H1 (cell line): ENCODE results near the gene RS1.

ENCODE experiments used
- BRCA1 ChIP-seq: IDR thresholded peaks from 2 replicates; pipeline ENCODE4 v1.6.1; 2012; ENCODE audit warnings: low read depth, low read length, improper control_type of control experiment
- EZH2 ChIP-seq: fragments of 200-600 bp; sonication (generic); IDR thresholded peaks from 2 replicates; pipeline ENCODE4 v1.7.1; 2012; ENCODE audit warnings: low read depth, mild to moderate bottlenecking, moderate library complexity, low read length, inconsistent platforms; ENCODE audit not compliant: severe bottlenecking
- FOSL1 ChIP-seq: IDR thresholded peaks from 2 replicates; pipeline ENCODE4 v1.6.1; 2011; ENCODE audit warnings: mild to moderate bottlenecking, low read depth, low read length, moderate library complexity; ENCODE audit not compliant: insufficient read depth
- GABPA ChIP-seq: IDR thresholded peaks from 2 replicates; pipeline ENCODE4 v1.6.1; 2011; ENCODE audit warnings: mild to moderate bottlenecking, low read length, moderate library complexity, borderline replicate concordance; ENCODE audit not compliant: insufficient read depth
- KDM1A ChIP-seq: fragments of 200-600, 300-600 bp; sonication (generic); IDR thresholded peaks from 2 replicates; pipeline ENCODE4 v1.7.1; 2016; ENCODE audit warnings: mild to moderate bottlenecking, low read length, borderline replicate concordance
- NRF1 ChIP-seq: IDR thresholded peaks from 2 replicates; pipeline ENCODE4 v1.6.1; 2011; ENCODE audit warnings: mild to moderate bottlenecking, low read depth, low read length, improper control_type of control experiment
- POLR2A ChIP-seq, 2 experiments: IDR thresholded peaks; 1 replicate in 1 of 2; 2 replicates in 1 of 2; pipeline ENCODE4 v1.6.1; 2011; ENCODE audit warnings: low read depth in 2 of 2, low read length in 2 of 2, mild to moderate bottlenecking in 2 of 2; ENCODE audit errors: control extremely low read depth in 1 of 2
- RBBP5 ChIP-seq: IDR thresholded peaks from 2 replicates; pipeline ENCODE4 v1.7.1; 2012; ENCODE audit warnings: low read depth, mild to moderate bottlenecking, inconsistent platforms, low read length, moderate library complexity, borderline replicate concordance
- SP1 ChIP-seq: IDR thresholded peaks from 2 replicates; pipeline ENCODE4 v1.6.1; 2011; ENCODE audit warnings: low read depth, low read length
- ZNF274 ChIP-seq: IDR thresholded peaks from 2 replicates; pipeline ENCODE4 v1.7.0; 2012; ENCODE audit warnings: low read length, borderline replicate concordance; ENCODE audit errors: extremely low read depth
- TF ChIP-seq, protein P1 (sequence below), 3 experiments: IDR thresholded peaks; 1 replicate in 2 of 3; 2 replicates in 1 of 3; pipeline versions ENCODE4 v1.5.1 to v1.6.1; 2011; ENCODE audit warnings: low read length in 3 of 3, mild to moderate bottlenecking in 3 of 3, inconsistent platforms in 2 of 3, low read depth in 1 of 3, moderate library complexity in 1 of 3; ENCODE audit not compliant: insufficient read depth in 1 of 3; ENCODE audit errors: control extremely low read depth in 1 of 3

DNA sequence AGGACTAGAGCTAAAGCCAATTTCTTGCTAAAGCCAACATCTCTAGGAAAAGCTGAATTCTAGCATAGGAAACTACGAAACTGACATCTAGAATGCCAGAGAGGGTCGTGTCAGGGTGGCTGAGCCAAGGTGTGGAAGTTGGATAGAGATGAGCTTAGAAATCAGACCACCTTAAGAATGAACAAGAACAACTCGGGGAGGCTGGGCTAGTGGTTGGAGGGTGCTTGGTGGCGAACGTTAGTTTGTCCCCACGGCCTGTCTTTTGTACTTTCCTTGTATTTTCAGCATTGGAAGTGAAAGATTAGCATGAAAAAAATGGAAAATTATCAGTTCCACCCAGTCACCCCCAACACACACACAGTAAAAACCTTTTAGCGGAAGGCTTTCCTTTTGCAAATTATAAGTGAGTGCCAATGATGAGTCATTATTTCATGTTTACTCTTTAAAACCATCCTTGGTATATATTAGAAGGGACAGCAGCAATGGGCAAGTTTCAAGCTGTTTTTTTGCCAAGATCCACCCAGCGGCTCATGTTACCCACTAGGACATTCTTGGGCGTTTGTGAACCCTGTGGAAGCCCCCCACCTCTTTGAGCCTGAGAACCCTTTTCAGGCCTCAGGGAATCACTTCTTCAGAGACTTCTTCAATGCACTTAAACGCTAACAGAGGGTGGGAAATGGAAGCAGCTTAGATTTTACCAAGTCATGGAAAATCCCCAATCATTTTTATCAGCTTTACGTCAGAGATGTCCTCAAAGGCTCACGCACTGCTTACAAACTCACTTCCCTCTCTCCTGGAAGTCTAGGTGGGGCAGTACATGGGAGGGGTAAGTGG lies 30.7 kb upstream of the RS1 start:
- TF ChIP-seq, protein P1, sequence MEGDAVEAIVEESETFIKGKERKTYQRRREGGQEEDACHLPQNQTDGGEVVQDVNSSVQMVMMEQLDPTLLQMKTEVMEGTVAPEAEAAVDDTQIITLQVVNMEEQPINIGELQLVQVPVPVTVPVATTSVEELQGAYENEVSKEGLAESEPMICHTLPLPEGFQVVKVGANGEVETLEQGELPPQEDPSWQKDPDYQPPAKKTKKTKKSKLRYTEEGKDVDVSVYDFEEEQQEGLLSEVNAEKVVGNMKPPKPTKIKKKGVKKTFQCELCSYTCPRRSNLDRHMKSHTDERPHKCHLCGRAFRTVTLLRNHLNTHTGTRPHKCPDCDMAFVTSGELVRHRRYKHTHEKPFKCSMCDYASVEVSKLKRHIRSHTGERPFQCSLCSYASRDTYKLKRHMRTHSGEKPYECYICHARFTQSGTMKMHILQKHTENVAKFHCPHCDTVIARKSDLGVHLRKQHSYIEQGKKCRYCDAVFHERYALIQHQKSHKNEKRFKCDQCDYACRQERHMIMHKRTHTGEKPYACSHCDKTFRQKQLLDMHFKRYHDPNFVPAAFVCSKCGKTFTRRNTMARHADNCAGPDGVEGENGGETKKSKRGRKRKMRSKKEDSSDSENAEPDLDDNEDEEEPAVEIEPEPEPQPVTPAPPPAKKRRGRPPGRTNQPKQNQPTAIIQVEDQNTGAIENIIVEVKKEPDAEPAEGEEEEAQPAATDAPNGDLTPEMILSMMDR (IDR thresholded peaks at IDR 0.05; ENCODE audit: control extremely low read depth in 1 of 3, insufficient read depth in 1 of 3, low read depth in 1 of 3, low read length in 3 of 3), result no peak
- TF ChIP-seq SP1 (no peak), GABPA (no peak), RBBP5 (no peak), EZH2 (no peak), KDM1A (no peak), BRCA1 (no peak), NRF1 (no peak), POLR2A (IDR thresholded peaks at IDR 0.05; ENCODE audit: control extremely low read depth in 1 of 2, low read depth in 2 of 2, low read length in 2 of 2) (no peak), FOSL1 (no peak), ZNF274 (no peak)
